HK-2 (cell line): ENCODE measurements around the gene MPPED1.

Experiments
- DNase-seq: peaks from one replicate; pipeline ENCODE4 v3.0.0-alpha.2; 2018; ENCODE audit not compliant: unreplicated experiment

Gene MPPED1

GRCh38 chr22:43392385-43392989 is 19.3 kb upstream of the MPPED1 start:
- no peak for DNase-seq

DNA sequence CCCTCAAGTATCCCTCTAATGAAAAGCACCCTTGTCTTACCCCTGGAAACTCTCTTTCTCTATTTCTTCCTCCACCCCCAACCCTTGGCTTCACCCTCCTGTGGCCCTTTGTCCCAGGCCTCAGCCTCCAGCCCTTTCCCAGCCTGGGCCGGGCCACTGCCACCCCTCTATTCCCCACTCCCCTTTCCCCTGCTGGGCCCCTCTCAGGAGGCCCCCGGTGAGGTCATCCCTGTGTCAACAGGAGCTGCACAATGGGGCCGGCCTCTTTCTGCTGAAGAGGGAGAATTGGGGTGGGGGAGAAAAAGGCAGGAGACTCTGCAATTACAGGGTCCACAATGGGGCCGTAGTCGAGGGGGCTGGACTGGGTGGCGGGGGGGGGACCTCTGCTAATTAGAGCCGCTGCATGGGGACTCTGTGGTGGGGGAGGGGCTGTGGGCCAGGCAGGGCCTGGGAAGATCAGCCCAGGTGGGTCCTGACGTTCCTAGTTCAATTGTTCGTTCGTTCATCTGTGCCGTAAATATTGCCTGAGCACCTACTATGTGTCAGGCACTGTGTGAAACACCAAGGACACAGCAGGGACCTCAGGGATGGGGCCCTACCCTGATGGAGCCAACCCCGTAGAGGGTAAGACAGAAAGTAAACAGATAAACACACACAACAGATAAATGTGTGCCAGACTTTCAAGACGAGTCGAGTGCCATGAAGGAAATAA is 18.5 kb upstream of the MPPED1 start:
- no peak for DNase-seq

DNA sequence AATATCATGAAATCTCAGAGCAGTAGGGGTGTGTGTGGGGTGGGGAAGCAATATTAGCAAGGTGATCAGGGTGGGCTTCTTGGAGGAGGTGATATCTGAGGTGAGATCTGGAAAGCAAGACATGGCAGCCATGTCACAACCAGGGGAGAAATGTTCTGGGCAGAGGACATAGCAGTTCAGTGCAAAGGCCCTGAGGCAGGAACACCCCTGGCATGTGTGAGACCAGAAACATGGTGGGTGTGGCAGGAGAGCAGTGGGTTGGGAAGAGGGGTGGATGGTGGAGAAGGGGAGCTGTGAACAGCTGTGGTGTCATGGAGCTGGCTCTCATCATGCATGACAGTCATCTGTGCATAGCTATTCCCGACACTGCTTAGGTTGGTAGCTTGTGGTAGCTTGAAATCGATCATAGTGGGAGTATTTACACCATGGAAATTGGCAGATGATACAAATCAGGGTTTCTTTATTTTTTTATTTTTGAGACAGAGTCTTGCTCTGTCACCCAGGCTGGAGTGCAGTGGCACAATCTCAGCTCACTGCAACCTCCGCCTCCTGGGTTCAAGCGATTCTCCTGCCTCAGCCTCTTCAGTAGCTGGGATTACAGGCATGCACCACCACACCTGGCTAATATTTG is 17.9 kb upstream of the MPPED1 start:
- no peak for DNase-seq

DNA sequence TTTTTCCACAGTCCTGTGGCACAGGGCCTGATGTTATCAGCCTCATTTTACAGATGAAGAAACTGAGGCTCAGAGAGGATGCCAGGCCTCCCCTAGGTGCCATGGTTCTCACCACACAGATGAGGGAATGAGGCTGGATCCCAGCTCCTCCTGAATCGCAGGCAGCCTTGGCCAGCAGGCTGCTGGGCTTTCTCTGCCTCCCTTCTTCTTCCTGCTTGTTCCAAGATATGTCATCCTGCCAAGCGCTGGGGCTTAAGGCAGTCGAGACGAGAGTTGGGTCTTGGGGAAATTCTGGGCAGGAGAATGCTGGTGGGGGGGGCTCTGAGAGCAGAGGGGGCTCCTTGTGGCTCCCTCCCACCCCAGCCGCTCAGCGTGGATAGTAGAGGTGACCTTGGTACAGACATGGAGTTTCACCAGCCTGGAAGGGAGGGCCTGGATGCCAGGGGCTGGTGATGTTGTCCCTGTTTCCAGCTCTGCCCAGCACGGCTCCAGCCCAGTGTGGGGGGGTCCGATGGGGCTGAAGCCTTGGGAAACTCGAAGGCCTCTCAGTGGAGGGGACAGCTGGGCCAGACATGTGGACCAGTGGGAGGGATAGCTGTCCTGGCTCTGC is 16.6 kb upstream of the MPPED1 start:
- DNase-seq, result no peak

- no peak for DNase-seq
Observed at GRCh38 chr22:43396321-43396933, 15.4 kb upstream of the MPPED1 start.

DNA sequence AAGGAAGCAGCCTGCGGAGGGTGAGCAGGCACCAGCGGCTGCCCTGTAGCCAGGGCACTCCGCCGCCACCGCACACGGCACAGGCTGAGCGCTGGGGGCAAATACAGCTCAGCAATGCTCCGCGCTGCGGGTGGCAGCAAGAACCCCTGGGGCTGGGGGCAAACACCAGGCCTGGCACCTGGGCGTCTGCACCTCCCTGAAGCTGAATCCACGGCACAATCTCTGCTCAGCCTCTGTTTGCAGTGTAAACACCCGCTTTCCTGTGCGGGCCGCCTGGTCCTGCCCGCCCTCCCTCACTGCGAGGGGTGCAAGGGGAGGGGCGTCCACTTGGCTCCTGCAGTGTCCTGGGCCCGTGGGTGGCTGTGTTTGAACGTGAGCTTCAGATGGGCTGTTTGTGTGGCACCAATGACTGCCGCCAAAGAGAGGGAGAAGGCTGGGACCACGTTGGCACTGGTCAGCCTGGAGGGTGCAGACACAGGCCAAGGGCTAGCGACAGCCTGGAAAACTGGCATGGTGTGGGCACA is 14.8 kb upstream of the MPPED1 start:
- no peak for DNase-seq

DNA sequence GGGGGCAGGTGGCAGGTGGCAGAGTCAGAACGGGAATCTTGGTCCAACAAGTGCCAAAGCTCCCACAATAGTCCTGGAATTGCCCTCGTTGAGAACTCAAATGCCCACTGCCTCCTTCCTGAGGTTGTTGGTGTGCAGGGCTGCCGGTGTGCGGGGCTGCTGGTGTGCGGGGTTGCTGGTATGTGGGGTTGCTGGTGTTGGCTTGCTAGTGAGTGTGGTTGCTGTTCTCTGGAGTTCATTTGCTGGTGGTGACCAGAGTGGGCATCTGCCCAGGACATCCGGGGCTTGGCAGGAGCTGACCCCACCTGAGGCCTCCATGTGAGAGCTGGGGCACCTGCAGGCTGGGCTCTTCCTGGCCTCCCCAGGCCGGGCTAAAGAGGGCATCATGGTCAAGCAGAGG is 14.0 kb upstream of the MPPED1 start:
- DNase-seq, result no peak

- no peak for DNase-seq
Observed at GRCh38 chr22:43398246-43398645, 13.6 kb upstream of the MPPED1 start.

DNA sequence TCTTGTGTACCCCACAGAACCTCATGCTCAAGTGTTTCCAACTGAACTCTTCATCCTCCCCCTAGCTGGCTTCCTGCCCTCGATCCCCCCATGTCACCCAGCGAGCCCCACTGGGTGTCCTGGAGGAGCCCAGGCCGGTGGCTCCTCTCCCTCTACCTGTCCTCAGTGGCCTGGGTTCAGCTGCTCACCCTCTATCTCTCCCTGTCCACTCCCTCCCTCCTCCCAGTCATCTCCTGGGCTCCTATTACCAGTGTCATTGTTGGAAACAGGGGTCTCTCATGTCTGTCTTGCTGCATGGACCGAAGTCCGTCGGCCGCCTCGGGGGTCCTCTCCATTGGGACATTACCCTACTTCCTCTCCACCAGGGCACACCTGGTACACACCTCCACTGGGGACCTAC is 12.9 kb upstream of the MPPED1 start:
- DNase-seq, result no peak

GRCh38 chr22:43399338-43399979 is 12.4 kb upstream of the MPPED1 start:
- no peak for DNase-seq

- DNase-seq, result no peak
Observed at GRCh38 chr22:43399980-43400358, 11.8 kb upstream of the MPPED1 start.

- no peak for DNase-seq
Observed at GRCh38 chr22:43400449-43400848, 11.4 kb upstream of the MPPED1 start.

GRCh38 chr22:43401233-43401632 is 10.6 kb upstream of the MPPED1 start:
- no peak for DNase-seq

- DNase-seq, result no peak
Observed at GRCh38 chr22:43401661-43402060, 10.2 kb upstream of the MPPED1 start.

- no peak for DNase-seq
Observed at GRCh38 chr22:43402128-43402527, 9.7 kb upstream of the MPPED1 start.

- no peak for DNase-seq
Observed at GRCh38 chr22:43404673-43405385, 7.0 kb upstream of the MPPED1 start.

DNA sequence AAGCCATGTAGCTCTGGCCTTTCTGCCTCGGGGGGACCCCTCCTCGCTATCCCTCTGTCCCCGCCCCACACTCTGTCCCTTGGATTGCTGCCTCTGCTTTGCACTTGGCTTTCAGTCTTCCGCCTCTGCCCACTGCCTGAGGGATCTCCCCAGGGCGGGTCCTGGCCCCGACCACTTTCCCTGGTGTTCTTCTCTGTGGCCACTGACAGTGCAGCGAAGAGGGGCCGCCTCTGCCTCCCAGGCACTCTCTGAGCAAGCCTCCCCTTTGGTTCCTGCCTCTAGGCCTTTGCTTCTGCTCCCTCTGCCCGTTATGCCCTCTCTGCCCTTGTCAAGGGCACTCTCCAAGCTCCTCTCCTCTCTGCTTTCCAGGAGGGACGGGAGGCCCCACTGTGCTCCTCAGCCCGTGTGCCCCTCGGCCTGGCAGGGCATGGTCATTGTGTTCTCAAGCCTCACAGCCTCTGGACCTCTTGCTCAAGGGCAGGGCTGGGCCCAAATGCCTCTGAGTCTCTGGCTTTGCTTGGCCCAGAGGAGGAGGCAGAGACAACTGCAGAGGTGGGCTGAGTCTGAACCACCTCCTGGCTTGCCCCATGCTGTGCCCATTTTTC is 5.5 kb upstream of the MPPED1 start:
- DNase-seq, result no peak

GRCh38 chr22:43407591-43407990 is 4.2 kb upstream of the MPPED1 start:
- DNase-seq, result no peak

- DNase-seq, result no peak
Observed at GRCh38 chr22:43408009-43408408, 3.8 kb upstream of the MPPED1 start.

DNA sequence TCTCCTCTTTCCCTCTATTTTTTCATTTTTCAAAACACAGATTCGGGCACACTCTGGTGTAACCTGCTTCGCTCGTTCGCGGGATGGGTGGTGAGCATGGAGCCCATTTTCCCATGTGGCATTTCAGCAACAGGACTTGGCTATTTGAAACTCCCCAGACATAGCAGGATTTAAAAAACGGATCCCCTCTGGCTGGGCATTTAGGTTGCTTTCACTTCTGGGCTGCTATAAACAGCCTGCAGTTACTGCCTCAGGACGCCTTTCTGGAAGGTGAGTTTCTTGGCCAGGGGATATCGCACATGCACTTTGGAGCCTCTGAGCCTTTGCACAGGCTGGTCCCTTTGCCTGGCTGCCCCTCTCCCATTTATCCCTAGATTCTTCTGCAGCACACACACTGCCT is 2.8 kb upstream of the MPPED1 start:
- DNase-seq, result no peak

DNA sequence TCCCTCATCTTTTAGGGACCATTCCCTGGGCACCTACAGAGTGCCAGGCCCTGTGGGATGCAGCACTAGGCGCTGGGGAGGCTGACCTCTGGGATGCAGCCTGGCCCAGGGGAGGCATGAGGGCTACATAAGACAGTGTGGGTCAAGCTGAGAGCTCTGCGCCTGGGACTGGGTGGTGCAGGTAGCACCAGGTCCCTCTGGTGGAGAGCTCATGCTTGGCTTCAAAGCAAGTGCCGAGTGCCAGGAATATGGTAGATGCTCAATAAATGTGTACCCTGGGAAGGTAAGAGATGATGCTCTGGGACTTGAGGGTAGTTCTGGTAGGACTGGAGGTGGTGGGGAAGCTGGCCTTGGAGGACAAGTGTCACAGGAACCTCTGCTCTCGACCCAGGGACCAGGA is 2.0 kb upstream of the MPPED1 start:
- DNase-seq, result no peak
